BLaER1 (cell line): ENCODE data around the gene LMLN.

Experiments used
- H3K27ac ChIP-seq: shearing (Covaris generic); formaldehyde crosslinking; 2 replicates; pipeline ENCODE4 v1.8.1; 2022
- H3K27me3 ChIP-seq: shearing (Covaris generic); formaldehyde crosslinking; 2 replicates; pipeline ENCODE4 v1.8.1; 2022
- H3K36me3 ChIP-seq: shearing (Covaris generic); formaldehyde crosslinking; 2 replicates; pipeline ENCODE4 v1.8.1; 2022
- H3K4me1 ChIP-seq: shearing (Covaris generic); formaldehyde crosslinking; 2 replicates; pipeline ENCODE4 v1.8.1; 2022
- H3K4me2 ChIP-seq: shearing (Covaris generic); formaldehyde crosslinking; 2 replicates; pipeline ENCODE4 v1.8.1; 2022
- H3K4me3 ChIP-seq: shearing (Covaris generic); formaldehyde crosslinking; 2 replicates; pipeline ENCODE4 v1.8.1; 2022
- H3K9ac ChIP-seq: shearing (Covaris generic); formaldehyde crosslinking; 2 replicates; pipeline ENCODE4 v1.8.1; 2022
- H3K9me3 ChIP-seq: shearing (Covaris generic); formaldehyde crosslinking; 2 replicates; pipeline ENCODE4 v1.8.1; 2022
- H4K20me1 ChIP-seq: shearing (Covaris generic); formaldehyde crosslinking; 2 replicates; pipeline ENCODE4 v1.8.1; 2022
- Cebpa-rat ChIP-seq: shearing (Covaris generic); IDR thresholded peaks from 2 replicates; pipeline ENCODE4 v1.8.1; 2022

The LMLN gene

GRCh38 chr3:197974016-197974415 lies 14.0 kb downstream of the LMLN start:
- H3K9me3 ChIP-seq: peaks cover 16% of the 10 kb centered on the region
- H3K4me2 ChIP-seq: no peak overlapping the region
- H3K4me1 ChIP-seq: no peaks in the 10 kb centered on the region
- H3K9ac ChIP-seq: no peak overlapping the region
- no peaks in the 10 kb centered on the region for H4K20me1 ChIP-seq
- H3K4me3 ChIP-seq: no peak overlapping the region
- no peak overlapping the region for H3K27ac ChIP-seq
- no peaks in the 10 kb centered on the region for H3K36me3 ChIP-seq
- H3K27me3 ChIP-seq: no peaks in the 10 kb centered on the region
- no peak for TF ChIP-seq Cebpa-rat

- no peaks in the 10 kb centered on the region for H3K4me1 ChIP-seq
- no peak for TF ChIP-seq Cebpa-rat
- peaks cover 15% of the 10 kb centered on the region for H3K9me3 ChIP-seq
These were observed 15.3 kb downstream of the LMLN start for GRCh38 chr3:197975311-197975710.

GRCh38 chr3:197983076-197983475 lies 23.1 kb downstream of the LMLN start:
- TF ChIP-seq Cebpa-rat: no peak
- H3K4me3 ChIP-seq: no peak overlapping the region
- H3K27me3 ChIP-seq: no peaks in the 10 kb centered on the region
- H3K9ac ChIP-seq: no peak overlapping the region
- H4K20me1 ChIP-seq: no peaks in the 10 kb centered on the region
- no peak overlapping the region for H3K27ac ChIP-seq
- no peak overlapping the region for H3K4me2 ChIP-seq
- no peaks in the 10 kb centered on the region for H3K9me3 ChIP-seq
- no peaks in the 10 kb centered on the region for H3K4me1 ChIP-seq
- H3K36me3 ChIP-seq: no peaks in the 10 kb centered on the region

More at GRCh38 chr3:197975311-197975710, 15.3 kb downstream of the LMLN start:
- H3K27me3 ChIP-seq: no peaks in the 10 kb centered on the region
- H3K4me3 ChIP-seq: no peak overlapping the region
- H3K27ac ChIP-seq: no peak overlapping the region
- no peaks in the 10 kb centered on the region for H3K36me3 ChIP-seq
- H3K4me2 ChIP-seq: no peak overlapping the region
- no peaks in the 10 kb centered on the region for H4K20me1 ChIP-seq
- H3K9ac ChIP-seq: no peak overlapping the region

GRCh38 chr3:197989651-197990050 lies 29.6 kb downstream of the LMLN start:
- Histone ChIP-seq H4K20me1 (no peaks in the 10 kb centered on the region), H3K27me3 (no peaks in the 10 kb centered on the region), H3K9me3 (no peaks in the 10 kb centered on the region), H3K9ac (no peak overlapping the region), H3K36me3 (no peaks in the 10 kb centered on the region; the same call in 1 of the 2 replicates), H3K4me2 (no peak overlapping the region), H3K4me3 (no peak overlapping the region), H3K4me1 (no peaks in the 10 kb centered on the region), H3K27ac (no peak overlapping the region)
- TF ChIP-seq Cebpa-rat: no peak

- no peak overlapping the region for H3K4me3 ChIP-seq
- no peak overlapping the region for H3K27ac ChIP-seq
- TF ChIP-seq Cebpa-rat: no peak
- H3K27me3 ChIP-seq: no peaks in the 10 kb centered on the region
- no peaks in the 10 kb centered on the region for H4K20me1 ChIP-seq
- no peaks in the 10 kb centered on the region for H3K9me3 ChIP-seq
- H3K4me2 ChIP-seq: no peak overlapping the region
- H3K9ac ChIP-seq: no peak overlapping the region
- no peaks in the 10 kb centered on the region; the same call in 1 of the 2 replicates for H3K36me3 ChIP-seq
- 0 out of 2 replicates have a peak, but pooled peaks cover 6% of the 10 kb centered on the region for H3K4me1 ChIP-seq
These were observed 34.7 kb downstream of the LMLN start for GRCh38 chr3:197994736-197995135.

GRCh38 chr3:197996855-197997254 lies 36.8 kb downstream of the LMLN start:
- Histone ChIP-seq H3K27me3 (no peaks in the 10 kb centered on the region), H4K20me1 (no peaks in the 10 kb centered on the region), H3K9ac (no peak overlapping the region), H3K9me3 (no peaks in the 10 kb centered on the region), H3K4me1 (0 out of 2 replicates have a peak, but pooled peaks cover 6% of the 10 kb centered on the region), H3K4me2 (no peak overlapping the region), H3K27ac (no peak overlapping the region), H3K36me3 (no peaks in the 10 kb centered on the region), H3K4me3 (no peak overlapping the region)
- TF ChIP-seq Cebpa-rat: no peak

- Histone ChIP-seq H4K20me1 (no peaks in the 10 kb centered on the region), H3K36me3 (no peaks in the 10 kb centered on the region), H3K27me3 (no peaks in the 10 kb centered on the region), H3K9me3 (no peaks in the 10 kb centered on the region), H3K9ac (no peak overlapping the region), H3K27ac (no peak overlapping the region), H3K4me1 (0 out of 2 replicates have a peak, but pooled peaks cover 6% of the 10 kb centered on the region), H3K4me3 (no peak overlapping the region), H3K4me2 (no peak overlapping the region)
- TF ChIP-seq Cebpa-rat: no peak
These were observed 37.9 kb downstream of the LMLN start for GRCh38 chr3:197997936-197998335.

- H3K9ac ChIP-seq: no peak overlapping the region
- H3K27me3 ChIP-seq: no peaks in the 10 kb centered on the region
- no peak overlapping the region for H3K4me2 ChIP-seq
- H3K9me3 ChIP-seq: 0 out of 2 replicates have a peak, but pooled peaks cover 2% of the 10 kb centered on the region
- peaks cover 10% of the 10 kb centered on the region; the same call in 1 of the 2 replicates for H3K4me1 ChIP-seq
- no peaks in the 10 kb centered on the region for H3K36me3 ChIP-seq
- no peaks in the 10 kb centered on the region for H4K20me1 ChIP-seq
- no peak for TF ChIP-seq Cebpa-rat
- no peak overlapping the region for H3K4me3 ChIP-seq
- H3K27ac ChIP-seq: no peak overlapping the region
These were observed 57.1 kb downstream of the LMLN start for GRCh38 chr3:198017090-198017489.

- Histone ChIP-seq H3K9ac (no peak overlapping the region), H3K27me3 (no peaks in the 10 kb centered on the region), H3K4me3 (no peak overlapping the region), H4K20me1 (no peaks in the 10 kb centered on the region), H3K4me2 (no peak overlapping the region), H3K4me1 (peaks cover 10% of the 10 kb centered on the region; the same call in 1 of the 2 replicates), H3K9me3 (no peaks in the 10 kb centered on the region), H3K27ac (no peak overlapping the region), H3K36me3 (no peaks in the 10 kb centered on the region)
- TF ChIP-seq Cebpa-rat: no peak
These were observed 58.4 kb downstream of the LMLN start for GRCh38 chr3:198018416-198018815.

GRCh38 chr3:198019115-198019514 lies 59.1 kb downstream of the LMLN start:
- no peak for TF ChIP-seq Cebpa-rat
- Histone ChIP-seq H3K4me2 (no peak overlapping the region), H3K36me3 (no peaks in the 10 kb centered on the region)

GRCh38 chr3:198021320-198021719 lies 61.3 kb downstream of the LMLN start:
- H3K27ac ChIP-seq: no peak overlapping the region
- TF ChIP-seq Cebpa-rat: no peak

More at GRCh38 chr3:198019115-198019514, 59.1 kb downstream of the LMLN start:
- no peaks in the 10 kb centered on the region for H3K27me3 ChIP-seq
- no peak overlapping the region for H3K9ac ChIP-seq
- no peak overlapping the region for H3K4me3 ChIP-seq
- no peak overlapping the region for H3K27ac ChIP-seq
- H3K4me1 ChIP-seq: peaks cover 10% of the 10 kb centered on the region; the same call in 1 of the 2 replicates
- no peaks in the 10 kb centered on the region for H4K20me1 ChIP-seq
- no peaks in the 10 kb centered on the region for H3K9me3 ChIP-seq

More at GRCh38 chr3:198021320-198021719, 61.3 kb downstream of the LMLN start:
- Histone ChIP-seq H3K4me2 (no peak overlapping the region), H3K4me1 (peaks cover 4% of the 10 kb centered on the region; the same call in 1 of the 2 replicates), H4K20me1 (no peaks in the 10 kb centered on the region), H3K27me3 (no peaks in the 10 kb centered on the region), H3K36me3 (no peaks in the 10 kb centered on the region), H3K9ac (no peak overlapping the region), H3K9me3 (no peaks in the 10 kb centered on the region), H3K4me3 (no peak overlapping the region)
